T-helper 17 cell (primary cell): Measurements from ENCODE around the gene PLPP7. TPM values are rescaled to one million over a fixed set of nuclear protein-coding genes. Genes with fewer than 3 reads are reported as not detected.

Source experiments
- ATAC-seq: fragments of 150-1000 bp; cut with Tn5 transposase; 2 replicates; pipeline ENCODE4 v1.10.0; 2021; ENCODE audit warnings: mild to moderate bottlenecking, moderate library complexity
- DNase-seq, 3 donors: peaks; one replicate each; pipeline versions ENCODE4 v3.0.0 to v3.0.0-alpha.2; 2020 to 2021
- H3K9me3 ChIP-seq: one replicate; pipeline ENCODE4 v1.7.0; 2013; ENCODE audit warnings: low read length, mild to moderate bottlenecking; ENCODE audit not compliant: control insufficient read depth, poor library complexity, severe bottlenecking
- H3K27ac Mint-ChIP-seq: one replicate; pipeline ENCODE4 v1.8.0; 2022; ENCODE audit warnings: mild to moderate bottlenecking, moderate library complexity, mixed read lengths
- H3K27me3 Mint-ChIP-seq: one replicate; pipeline ENCODE4 v1.8.0; 2022; ENCODE audit warnings: mixed read lengths
- H3K36me3 Mint-ChIP-seq: one replicate; pipeline ENCODE4 v1.8.0; 2022; ENCODE audit warnings: low read depth, mixed read lengths
- H3K4me1 Mint-ChIP-seq: one replicate; pipeline ENCODE4 v1.8.0; 2022; ENCODE audit warnings: mild to moderate bottlenecking, mixed read lengths
- H3K4me3 Mint-ChIP-seq: one replicate; pipeline ENCODE4 v1.8.0; 2022; ENCODE audit warnings: mild to moderate bottlenecking, moderate library complexity, mixed read lengths
- total RNA-seq, 4 donors: library from RNA in 2 of 4; stranded (reverse) in 2 of 4; gene quantifications; one replicate each; pipeline ENCODE4 v1.2.3 and lab custom pipeline; 2022 to 2026

Gene PLPP7
- total RNA-seq, 2 donors from 2014 or later: 0.17 TPM; not detected in 1

GRCh38 chr9:131281119-131281965, 8.2 kb upstream of the PLPP7 start:
- peaks cover 9% of the 10 kb centered on the region for H3K27me3 Mint-ChIP-seq
- peak overlapping the region; percentile 88 for H3K4me3 Mint-ChIP-seq
- peaks cover 7% of the 10 kb centered on the region for H3K36me3 Mint-ChIP-seq
- H3K27ac Mint-ChIP-seq: no peak overlapping the region
- no peak for DNase-seq
- H3K4me1 Mint-ChIP-seq: peaks cover 25% of the 10 kb centered on the region
- H3K9me3 ChIP-seq: no peaks in the 10 kb centered on the region
- ATAC-seq: no peak

GRCh38 chr9:131282175-131282574, 7.3 kb upstream of the PLPP7 start:
- Mint-ChIP-seq H3K36me3 (peaks cover 7% of the 10 kb centered on the region), H3K27me3 (peaks cover 9% of the 10 kb centered on the region), H3K4me3 (peak overlapping the region; percentile 88), H3K4me1 (peaks cover 25% of the 10 kb centered on the region), H3K27ac (no peak overlapping the region)
- no peak for DNase-seq
- no peaks in the 10 kb centered on the region for H3K9me3 ChIP-seq
- ATAC-seq: no peak

- peaks cover 9% of the 10 kb centered on the region for H3K27me3 Mint-ChIP-seq
- no peak for DNase-seq
- ATAC-seq: no peak
- no peaks in the 10 kb centered on the region for H3K9me3 ChIP-seq
- peak overlapping the region; percentile 88 for H3K4me3 Mint-ChIP-seq
- peaks cover 26% of the 10 kb centered on the region for H3K4me1 Mint-ChIP-seq
- peaks cover 7% of the 10 kb centered on the region for H3K36me3 Mint-ChIP-seq
- no peak overlapping the region for H3K27ac Mint-ChIP-seq
These were observed 6.7 kb upstream of the PLPP7 start for GRCh38 chr9:131282688-131283422.

GRCh38 chr9:131284856-131285255, 4.7 kb upstream of the PLPP7 start:
- H3K27me3 Mint-ChIP-seq: peaks cover 9% of the 10 kb centered on the region
- H3K4me1 Mint-ChIP-seq: peaks cover 14% of the 10 kb centered on the region
- H3K36me3 Mint-ChIP-seq: peaks cover 7% of the 10 kb centered on the region
- DNase-seq: no peak
- no peak overlapping the region for H3K4me3 Mint-ChIP-seq
- H3K27ac Mint-ChIP-seq: no peak overlapping the region
- H3K9me3 ChIP-seq: no peaks in the 10 kb centered on the region
- no peak for ATAC-seq

GRCh38 chr9:131287359-131287758, 2.2 kb upstream of the PLPP7 start:
- H3K4me3 Mint-ChIP-seq: no peak overlapping the region
- peaks cover under 1% of the 10 kb centered on the region for H3K27me3 Mint-ChIP-seq
- no peaks in the 10 kb centered on the region for H3K9me3 ChIP-seq
- ATAC-seq: no peak
- H3K36me3 Mint-ChIP-seq: peaks cover under 1% of the 10 kb centered on the region
- peaks cover 7% of the 10 kb centered on the region for H3K4me1 Mint-ChIP-seq
- no peak for DNase-seq
- no peak overlapping the region for H3K27ac Mint-ChIP-seq

- Mint-ChIP-seq H3K27ac (no peak overlapping the region), H3K4me1 (peaks cover 4% of the 10 kb centered on the region), H3K36me3 (no peaks in the 10 kb centered on the region), H3K4me3 (no peak overlapping the region), H3K27me3 (no peaks in the 10 kb centered on the region)
- H3K9me3 ChIP-seq: no peaks in the 10 kb centered on the region
- no peak for DNase-seq
- no peak for ATAC-seq
These were observed 1.3 kb upstream of the PLPP7 start for GRCh38 chr9:131288217-131288616.

- no peaks in the 10 kb centered on the region for H3K9me3 ChIP-seq
- no peaks in the 10 kb centered on the region for H3K27me3 Mint-ChIP-seq
- H3K36me3 Mint-ChIP-seq: no peaks in the 10 kb centered on the region
- H3K27ac Mint-ChIP-seq: no peak overlapping the region
- H3K4me3 Mint-ChIP-seq: no peak overlapping the region
- DNase-seq (no peak), ATAC-seq (no peak)
- peaks cover 4% of the 10 kb centered on the region for H3K4me1 Mint-ChIP-seq
These were observed 678 bp downstream of the PLPP7 start for GRCh38 chr9:131290036-131290766.

- Mint-ChIP-seq H3K27ac (no peak overlapping the region), H3K36me3 (no peaks in the 10 kb centered on the region), H3K27me3 (no peaks in the 10 kb centered on the region), H3K4me1 (peaks cover 4% of the 10 kb centered on the region), H3K4me3 (no peak overlapping the region)
- no peak for DNase-seq
- H3K9me3 ChIP-seq: no peaks in the 10 kb centered on the region
- ATAC-seq: no peak
These were observed 1.3 kb downstream of the PLPP7 start for GRCh38 chr9:131290767-131291370.

- no peaks in the 10 kb centered on the region for H3K27me3 Mint-ChIP-seq
- DNase-seq (no peak), ATAC-seq (no peak)
- H3K4me3 Mint-ChIP-seq: no peak overlapping the region
- H3K9me3 ChIP-seq: no peaks in the 10 kb centered on the region
- peak overlapping the region; percentile 27 for H3K27ac Mint-ChIP-seq
- peaks cover 4% of the 10 kb centered on the region for H3K4me1 Mint-ChIP-seq
- H3K36me3 Mint-ChIP-seq: no peaks in the 10 kb centered on the region
These were observed 2.3 kb downstream of the PLPP7 start for GRCh38 chr9:131291795-131292315.

GRCh38 chr9:131292937-131293336, 3.4 kb downstream of the PLPP7 start:
- H3K4me1 Mint-ChIP-seq: peaks cover 2% of the 10 kb centered on the region
- DNase-seq (no peak), ATAC-seq (no peak)
- no peaks in the 10 kb centered on the region for H3K36me3 Mint-ChIP-seq
- no peak overlapping the region for H3K4me3 Mint-ChIP-seq
- H3K27ac Mint-ChIP-seq: no peak overlapping the region
- no peaks in the 10 kb centered on the region for H3K27me3 Mint-ChIP-seq
- no peaks in the 10 kb centered on the region for H3K9me3 ChIP-seq

GRCh38 chr9:131296460-131296859, 6.9 kb downstream of the PLPP7 start:
- DNase-seq (no peak), ATAC-seq (no peak)
- Mint-ChIP-seq H3K4me3 (no peak overlapping the region), H3K36me3 (no peaks in the 10 kb centered on the region), H3K27me3 (no peaks in the 10 kb centered on the region), H3K4me1 (no peaks in the 10 kb centered on the region), H3K27ac (no peak overlapping the region)
- no peaks in the 10 kb centered on the region for H3K9me3 ChIP-seq

GRCh38 chr9:131296906-131297500, 7.5 kb downstream of the PLPP7 start:
- ATAC-seq: no peak

More at GRCh38 chr9:131296906-131297500, 7.5 kb downstream of the PLPP7 start:
- DNase-seq: no peak
- no peak overlapping the region for H3K27ac Mint-ChIP-seq
- H3K36me3 Mint-ChIP-seq: no peaks in the 10 kb centered on the region
- no peak overlapping the region for H3K4me3 Mint-ChIP-seq
- no peaks in the 10 kb centered on the region for H3K4me1 Mint-ChIP-seq
- H3K27me3 Mint-ChIP-seq: no peaks in the 10 kb centered on the region
- no peaks in the 10 kb centered on the region for H3K9me3 ChIP-seq
